IPS-18c (cell line): ENCODE measurements around the gene KCTD2.
"Not testable (repeated sequence)": the region's sequence is repeated elsewhere in the genome, so short reads cannot be mapped to it uniquely, and the experiment has no call there.

Source experiments
- H3K4me3 ChIP-seq: 2 replicates; pipeline ENCODE4 v1.7.0; 2013; ENCODE audit warnings: low read depth, mild to moderate bottlenecking, low read length, moderate library complexity; ENCODE audit not compliant: insufficient read depth
- H3K9me3 ChIP-seq: one replicate; pipeline ENCODE4 v1.6.1; 2013; ENCODE audit warnings: mild to moderate bottlenecking, low read length, moderate library complexity; ENCODE audit not compliant: control insufficient read depth, insufficient read depth

The KCTD2 gene

DNA sequence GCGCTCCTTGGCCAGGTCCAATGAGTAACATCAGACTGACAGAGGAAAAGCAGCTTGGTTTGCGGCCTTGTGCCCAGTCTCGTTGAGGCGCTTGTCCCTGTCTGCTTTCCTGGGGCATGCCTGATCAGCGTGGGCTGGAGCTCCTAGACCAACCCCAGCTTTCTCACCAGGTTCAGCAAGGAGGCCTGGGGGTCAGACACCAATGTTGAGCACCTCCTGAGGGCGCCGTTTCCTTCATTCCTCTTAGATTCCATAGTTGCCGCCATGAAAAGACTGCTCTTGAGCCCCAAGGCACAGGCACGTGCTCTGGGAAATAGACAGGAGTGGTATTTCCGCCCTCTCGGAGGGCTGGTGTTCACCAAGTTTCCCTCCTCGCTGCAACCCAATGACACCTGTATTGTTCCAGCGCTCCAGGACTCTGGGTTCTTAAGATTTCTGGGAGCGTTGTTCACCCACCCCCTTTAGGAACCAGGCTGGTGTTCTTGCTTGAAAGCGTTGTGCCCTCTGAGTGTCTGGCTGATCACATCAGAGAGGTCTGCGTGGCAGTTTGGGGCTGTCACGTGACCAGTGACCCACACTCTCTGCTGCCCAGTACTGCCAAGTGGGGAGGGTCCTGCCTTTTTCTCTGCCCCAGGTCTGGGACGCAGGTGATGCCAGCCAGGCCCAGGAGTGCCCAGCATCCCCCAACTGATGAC is 18.0 kb downstream of the KCTD2 start:
- Histone ChIP-seq H3K4me3 (no peak overlapping the region), H3K9me3 (no peaks in the 10 kb centered on the region)

DNA sequence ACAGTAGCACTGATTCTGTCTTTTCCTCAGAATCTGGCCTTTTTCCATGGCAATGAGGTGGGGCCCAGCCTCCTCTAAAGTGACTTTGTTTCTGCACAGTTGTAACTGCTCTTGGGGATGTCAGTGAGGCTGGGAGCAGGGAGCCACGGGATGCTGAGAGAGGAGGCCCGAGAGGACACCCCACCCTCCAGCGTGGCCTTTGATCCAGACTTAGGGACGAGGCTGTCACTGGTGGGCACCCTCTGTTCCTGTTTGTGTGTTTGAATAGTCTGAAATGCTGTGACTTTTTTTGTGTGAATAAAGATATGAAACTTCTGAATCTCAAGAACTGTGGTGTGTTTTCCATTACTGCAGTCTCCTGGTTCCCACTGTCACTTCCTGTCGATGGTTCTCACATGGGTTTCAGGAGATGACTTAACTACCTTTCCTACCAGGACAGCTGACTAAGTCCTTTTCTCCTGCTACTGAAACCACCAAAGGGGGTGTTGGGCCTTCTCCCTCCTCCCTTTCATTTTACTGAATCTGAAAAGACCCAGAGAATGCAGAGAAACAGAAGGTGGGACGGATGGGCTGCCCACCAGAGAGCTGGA is 18.6 kb downstream of the KCTD2 start:
- no peak overlapping the region for H3K4me3 ChIP-seq
- no peaks in the 10 kb centered on the region for H3K9me3 ChIP-seq

DNA sequence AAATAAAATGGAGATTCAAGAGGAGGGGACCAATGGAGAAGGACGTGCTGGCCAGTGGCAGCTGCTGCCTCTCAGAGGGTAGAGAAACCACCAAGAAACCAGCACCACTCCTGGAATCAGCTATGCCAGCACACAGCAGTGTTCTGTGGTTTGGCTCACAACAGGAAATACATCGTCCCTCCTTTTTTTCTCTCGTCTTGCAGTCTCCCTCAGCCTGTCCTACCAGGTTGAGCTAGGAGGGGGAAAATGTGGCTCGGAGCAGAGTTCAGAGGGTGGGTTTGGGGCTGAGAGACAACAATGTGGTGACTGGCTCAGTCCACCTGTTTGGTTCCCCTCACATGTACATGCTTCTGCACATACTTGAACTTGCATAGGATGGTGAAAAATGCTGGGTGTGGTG is 20.8 kb downstream of the KCTD2 start:
- Histone ChIP-seq H3K9me3 (no peaks in the 10 kb centered on the region), H3K4me3 (no peak overlapping the region)

DNA sequence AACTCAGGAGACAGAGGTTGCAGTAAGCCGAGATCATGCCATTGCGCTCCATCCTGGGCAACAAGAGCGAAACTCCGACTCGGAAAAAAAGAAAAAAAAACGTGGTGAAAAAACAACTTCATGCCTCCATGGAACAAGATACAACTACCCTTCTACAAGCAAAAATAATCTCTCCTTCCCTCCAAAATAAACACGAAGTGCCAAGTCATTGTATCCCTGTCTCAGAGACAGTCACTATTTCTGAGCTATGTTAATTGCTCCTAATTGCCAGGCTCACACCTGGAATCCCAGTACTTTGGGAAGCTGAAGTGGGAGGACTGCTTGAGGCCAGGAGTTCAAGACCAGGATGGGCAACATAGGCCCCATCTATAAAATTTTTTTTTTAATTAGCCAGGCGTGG is 21.7 kb downstream of the KCTD2 start:
- Histone ChIP-seq H3K9me3 (no peaks in the 10 kb centered on the region), H3K4me3 (no peak overlapping the region)

DNA sequence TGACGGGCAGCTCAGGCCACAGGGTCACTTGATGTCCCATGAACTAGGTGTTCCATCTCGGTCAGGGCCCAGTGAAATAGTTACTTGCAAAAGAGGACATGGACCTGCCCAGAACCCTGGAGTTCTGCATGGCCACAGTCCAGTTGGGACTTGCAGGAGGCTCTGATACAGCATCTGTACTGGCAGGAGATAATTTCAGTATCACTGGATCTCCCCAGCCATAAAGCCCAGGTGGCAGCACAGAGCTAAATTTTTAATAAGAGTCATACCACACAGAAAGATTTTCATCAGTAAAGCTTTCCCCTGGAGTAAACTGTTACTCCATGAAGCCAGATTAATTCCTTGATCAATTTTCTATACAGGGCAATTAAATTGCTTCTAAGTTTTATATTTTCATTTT is 22.8 kb downstream of the KCTD2 start:
- H3K4me3 ChIP-seq = no peak overlapping the region
- no peaks in the 10 kb centered on the region for H3K9me3 ChIP-seq

DNA sequence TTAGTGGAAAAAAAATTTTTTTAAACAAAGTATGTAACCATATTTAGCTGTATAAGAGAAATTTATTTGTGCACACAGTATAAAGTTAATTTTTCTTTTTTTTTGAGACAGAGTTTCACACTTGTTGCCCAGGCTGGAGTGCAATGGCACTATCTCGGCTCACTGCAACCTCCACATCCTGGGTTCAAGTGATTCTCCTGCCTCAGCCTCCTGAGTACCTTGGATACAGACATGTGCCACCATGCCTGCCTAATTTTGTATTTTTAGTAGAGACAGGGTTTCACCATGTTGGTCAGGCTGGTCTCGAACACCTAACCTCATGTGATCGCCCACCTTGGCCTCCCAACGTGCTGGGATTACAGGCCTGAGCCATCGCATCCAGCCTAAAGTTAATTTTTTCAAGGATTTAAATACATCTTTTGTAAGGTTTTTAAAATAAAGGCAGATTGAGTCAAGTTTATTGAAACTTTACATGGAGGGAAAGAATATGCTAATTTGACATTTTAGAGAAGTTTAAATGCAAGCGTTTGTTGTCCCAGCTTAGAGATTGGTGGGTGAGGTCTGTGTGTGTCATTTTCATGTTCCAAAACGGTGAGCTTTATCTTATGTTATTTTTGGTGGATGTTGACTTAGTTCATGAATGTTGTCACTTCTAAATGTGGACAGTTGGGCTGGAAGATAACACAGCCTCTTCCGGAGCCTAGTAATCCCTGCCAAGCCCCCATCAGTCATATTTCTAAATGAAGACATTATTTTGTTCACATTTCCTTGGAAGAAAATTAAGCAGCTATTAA is 24.6 kb downstream of the KCTD2 start:
- not testable (repeated sequence) for H3K9me3 ChIP-seq, H3K4me3 ChIP-seq

DNA sequence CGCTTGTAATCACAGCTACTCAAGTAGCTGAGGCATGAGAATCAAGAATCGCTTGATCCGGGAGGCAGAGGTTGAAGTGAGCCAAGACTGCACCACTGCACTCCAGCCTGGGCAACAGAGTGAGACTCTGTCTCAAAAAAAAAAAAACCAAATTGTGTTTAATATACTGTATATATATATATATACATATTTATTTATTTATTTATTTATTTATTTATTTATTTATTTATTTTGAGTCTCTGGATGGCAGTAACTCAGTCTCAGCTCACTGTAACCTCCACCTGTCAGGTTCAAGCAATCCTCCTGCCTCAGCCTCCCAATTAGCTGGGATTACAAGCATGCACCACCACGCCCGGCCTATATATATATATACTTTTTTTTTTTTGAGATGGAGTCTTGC is 25.9 kb downstream of the KCTD2 start:
- H3K9me3 ChIP-seq, H3K4me3 ChIP-seq: not testable (repeated sequence)

DNA sequence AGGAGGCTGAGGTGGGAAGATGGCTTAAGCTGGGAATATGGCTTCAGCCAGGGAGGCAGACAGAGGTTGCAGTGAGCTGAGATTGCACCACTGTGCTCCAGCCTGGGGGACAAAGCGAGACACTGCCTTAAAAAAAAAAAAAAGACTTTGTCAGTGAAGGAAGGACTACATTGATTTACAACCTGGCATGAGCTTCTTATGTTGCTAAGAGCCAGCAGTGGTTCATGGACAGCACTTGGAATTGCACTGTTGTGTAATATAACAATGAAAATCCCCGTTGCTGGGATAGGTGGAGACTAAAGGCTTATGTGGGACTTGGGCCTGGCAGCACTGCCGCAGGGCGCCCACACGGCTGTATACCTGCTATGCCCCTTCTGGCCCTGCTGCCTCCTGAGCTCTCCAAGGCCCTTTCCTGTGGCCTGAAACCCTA is 26.6 kb downstream of the KCTD2 start:
- Histone ChIP-seq H3K9me3 (no peaks in the 10 kb centered on the region), H3K4me3 (no peak overlapping the region)

DNA sequence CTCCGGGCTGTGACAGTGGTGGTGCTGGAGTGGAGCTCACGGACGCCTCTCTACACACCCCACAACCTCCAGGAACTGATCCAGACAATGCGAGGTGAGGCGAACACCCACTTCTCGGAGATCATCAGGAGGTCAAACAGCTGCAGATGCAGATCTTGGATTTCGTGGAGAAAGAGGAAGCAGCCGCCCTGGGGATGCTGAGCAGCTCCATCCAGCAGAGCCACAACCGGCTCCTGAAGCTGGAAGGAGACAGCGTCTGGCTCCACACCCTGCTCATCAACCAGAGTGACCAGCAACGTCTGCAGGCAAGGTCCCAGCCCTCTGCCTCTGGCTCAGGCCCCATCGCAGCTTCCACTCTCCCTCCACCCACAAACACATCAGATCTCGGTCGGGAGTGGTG is 27.5 kb downstream of the KCTD2 start:
- Histone ChIP-seq H3K9me3 (no peaks in the 10 kb centered on the region), H3K4me3 (no peak overlapping the region)

DNA sequence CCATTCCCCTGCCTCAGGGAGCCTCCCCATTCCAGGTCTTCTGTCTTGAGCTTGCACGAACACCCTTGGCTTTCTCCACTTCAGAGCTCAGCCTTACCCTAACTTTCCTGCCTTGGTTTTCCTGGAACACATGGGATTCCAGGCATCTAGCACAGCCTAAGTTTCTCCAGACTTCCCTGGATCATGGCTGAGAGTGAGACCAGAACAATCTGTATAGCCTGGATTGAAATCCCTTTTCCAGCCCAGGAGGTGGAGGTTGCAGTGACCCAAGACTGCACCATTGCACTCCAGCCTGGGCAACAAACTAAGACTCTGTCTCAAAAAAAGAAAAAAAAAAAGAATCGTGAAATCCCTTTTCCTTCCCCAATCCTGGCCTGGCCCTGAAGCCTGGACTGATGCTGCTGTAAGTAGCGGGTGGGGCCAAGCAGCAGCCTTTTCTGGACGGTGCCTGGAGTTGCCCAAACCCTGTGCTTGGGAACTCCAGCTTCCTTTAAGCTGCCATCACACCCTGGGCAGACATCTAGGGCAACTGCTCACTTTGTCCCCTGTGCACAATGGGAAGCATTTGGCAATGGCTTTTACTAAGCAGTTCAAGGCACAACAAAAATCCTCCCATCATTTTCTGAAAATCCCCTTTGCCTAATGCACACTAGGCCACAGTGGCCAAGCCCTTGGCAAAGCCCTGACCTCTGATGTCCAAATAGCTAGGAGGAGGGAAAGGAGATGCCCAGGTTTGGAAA is 28.7 kb downstream of the KCTD2 start:
- no peak overlapping the region for H3K4me3 ChIP-seq
- no peaks in the 10 kb centered on the region for H3K9me3 ChIP-seq

DNA sequence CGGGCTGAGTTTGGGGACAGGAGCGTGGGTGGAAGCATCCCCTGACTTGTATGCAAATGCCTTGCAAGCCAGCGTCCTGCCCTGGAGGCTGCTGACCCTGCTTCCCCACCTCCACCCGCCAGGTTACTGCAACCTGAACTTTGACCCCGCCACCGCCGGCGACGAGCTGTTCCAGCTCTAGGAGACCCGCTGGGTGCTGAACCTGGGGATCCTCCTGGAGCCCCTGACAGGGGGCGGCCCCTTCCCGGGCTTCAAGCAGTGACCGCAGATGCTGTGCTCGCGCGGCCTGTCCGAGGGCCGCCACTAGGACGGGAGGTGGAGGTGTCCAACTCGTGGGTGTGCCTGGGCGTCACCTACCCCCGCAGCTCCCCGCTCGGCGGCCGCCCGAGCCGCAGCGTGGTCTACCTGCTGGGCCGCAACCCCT is 30.1 kb downstream of the KCTD2 start:
- Histone ChIP-seq H3K4me3 (no peak overlapping the region), H3K9me3 (no peaks in the 10 kb centered on the region)

DNA sequence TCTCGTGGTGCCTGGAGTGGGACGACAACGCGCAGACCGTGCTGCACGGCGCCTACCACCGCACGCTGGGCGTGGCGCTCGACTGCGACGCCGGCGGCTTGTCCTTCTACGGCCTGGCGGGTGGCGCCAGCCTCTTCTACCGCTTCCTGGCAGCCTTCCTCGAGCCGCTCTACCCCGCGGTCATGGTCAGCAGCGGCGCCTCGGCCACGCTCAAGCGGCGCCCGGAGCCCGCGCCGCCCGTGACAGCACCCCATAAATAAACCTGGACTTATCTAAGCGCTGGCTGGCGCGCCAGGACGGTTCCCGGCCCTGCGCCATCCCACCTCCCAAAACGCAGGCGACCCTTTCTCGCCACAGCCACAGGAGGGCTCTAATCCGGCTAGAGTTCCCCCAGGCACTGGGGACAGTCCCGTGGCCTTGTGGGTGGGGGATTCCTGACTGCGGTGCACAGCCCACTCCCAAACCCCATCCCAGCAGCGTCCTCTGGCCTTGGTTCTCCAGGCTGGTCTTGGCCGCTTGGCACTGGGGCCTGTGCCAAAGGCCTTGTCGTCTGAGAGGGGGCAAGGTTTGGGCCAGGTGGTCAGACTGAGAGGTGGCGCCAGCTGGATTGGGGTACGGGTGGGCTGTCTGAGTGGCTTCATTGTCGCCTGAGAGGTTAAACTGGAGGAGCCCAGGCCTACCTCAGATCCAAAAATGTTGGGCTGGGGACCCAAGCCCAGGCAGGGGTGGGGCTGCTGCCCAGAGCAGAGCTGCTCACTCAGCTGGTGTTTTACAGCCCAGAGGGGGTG is 30.7 kb downstream of the KCTD2 start:
- H3K4me3 ChIP-seq = no peak overlapping the region; the same call in 1 of the 2 replicates
- no peaks in the 10 kb centered on the region for H3K9me3 ChIP-seq

DNA sequence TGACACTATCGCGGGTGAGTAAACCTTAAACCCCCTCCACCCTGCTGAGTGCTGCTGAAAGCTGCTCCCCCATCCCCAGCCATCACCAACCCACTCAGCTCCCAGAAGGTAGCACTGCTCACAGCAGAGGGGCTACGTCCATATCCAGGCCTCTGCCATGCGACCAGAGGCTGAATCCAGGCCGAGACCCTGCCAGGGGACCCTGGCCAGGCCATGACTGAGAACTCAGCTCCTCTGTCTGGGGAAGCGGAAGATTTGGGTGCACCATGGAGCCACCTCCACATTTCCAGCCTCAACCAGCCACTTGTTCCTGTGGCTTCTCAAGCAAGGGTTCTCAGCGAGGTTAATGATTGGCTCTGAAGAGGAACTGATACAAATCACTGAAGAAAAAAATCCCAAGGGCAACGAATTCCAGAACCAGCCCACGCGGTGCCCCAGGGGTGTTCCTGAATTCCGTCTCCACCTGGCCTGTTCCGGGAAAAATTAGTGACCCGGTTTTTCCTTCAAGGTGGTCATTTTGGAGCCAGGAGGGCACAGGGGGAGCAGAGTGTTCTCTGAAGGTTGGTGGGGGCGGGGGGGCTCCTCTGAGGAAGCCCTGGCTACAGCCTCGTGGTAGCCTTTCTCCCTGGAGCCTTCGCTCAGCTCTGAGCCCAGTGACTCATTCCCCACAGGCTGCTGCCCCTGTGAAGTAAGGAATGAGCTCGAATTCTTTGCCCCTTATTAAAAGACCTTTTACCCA is 31.4 kb downstream of the KCTD2 start:
- Histone ChIP-seq H3K9me3 (no peaks in the 10 kb centered on the region), H3K4me3 (no peak overlapping the region)

DNA sequence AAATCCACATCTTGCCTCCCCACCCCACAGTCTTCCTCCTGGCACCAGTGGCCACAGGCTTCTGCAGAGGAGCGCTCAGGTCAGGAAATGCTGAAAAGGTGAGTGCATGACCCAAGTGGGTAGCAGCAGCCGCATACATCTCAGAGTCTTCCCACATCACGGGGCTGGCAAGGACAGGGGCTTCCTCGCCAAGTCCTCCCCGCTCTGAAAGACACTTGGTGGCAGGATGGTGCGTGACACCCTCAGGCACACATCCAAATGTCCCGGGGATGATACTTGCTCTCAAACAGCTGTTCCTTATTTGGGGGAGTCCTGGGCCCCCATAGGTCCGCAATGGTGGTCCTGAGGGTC is 32.0 kb downstream of the KCTD2 start:
- H3K9me3 ChIP-seq = no peaks in the 10 kb centered on the region
- no peak overlapping the region for H3K4me3 ChIP-seq

DNA sequence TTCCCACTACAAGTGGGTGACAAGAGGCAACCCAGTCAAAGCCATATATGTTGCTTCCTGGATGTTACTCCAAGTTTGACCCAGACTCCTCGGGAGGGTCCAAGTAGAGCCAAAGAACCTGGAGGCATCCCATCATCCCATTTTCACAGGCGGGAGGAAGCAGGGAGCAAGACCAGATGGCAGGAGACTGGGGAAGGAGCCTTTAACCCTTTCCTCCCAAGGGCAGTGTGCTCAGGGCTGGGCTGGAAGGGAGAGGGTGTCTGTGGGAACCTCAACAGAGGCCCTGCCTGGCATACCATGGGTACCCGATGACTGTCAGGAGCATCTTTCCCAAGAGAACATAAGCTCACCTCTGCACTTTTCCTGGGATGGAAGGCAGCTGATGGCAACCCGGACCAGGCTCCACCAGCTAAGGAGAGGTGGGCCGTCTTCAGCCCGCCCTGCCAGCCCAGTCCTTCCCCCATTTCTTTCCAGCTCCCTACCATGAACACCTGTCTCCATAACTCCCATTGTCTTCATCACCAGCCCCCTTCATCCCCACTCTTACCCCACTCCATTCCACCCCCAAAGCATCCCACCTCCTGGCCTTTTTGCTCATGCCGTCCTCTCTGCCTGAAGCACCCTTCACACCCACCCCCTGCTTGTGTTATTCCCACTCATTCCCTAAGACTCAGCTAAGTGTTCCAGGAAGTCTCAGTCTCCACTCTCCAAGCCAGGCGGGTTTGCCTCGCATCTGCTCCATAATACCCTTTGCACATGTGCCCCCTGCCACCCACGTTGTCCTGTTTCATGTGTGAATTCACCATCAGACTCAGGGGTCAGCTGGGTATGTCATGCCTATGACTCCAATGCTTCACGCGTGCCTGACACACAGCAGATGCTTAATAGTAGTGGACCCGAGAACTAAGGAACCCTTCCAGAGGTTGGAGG is 34.9 kb downstream of the KCTD2 start:
- Histone ChIP-seq H3K4me3 (no peak overlapping the region), H3K9me3 (no peaks in the 10 kb centered on the region)

DNA sequence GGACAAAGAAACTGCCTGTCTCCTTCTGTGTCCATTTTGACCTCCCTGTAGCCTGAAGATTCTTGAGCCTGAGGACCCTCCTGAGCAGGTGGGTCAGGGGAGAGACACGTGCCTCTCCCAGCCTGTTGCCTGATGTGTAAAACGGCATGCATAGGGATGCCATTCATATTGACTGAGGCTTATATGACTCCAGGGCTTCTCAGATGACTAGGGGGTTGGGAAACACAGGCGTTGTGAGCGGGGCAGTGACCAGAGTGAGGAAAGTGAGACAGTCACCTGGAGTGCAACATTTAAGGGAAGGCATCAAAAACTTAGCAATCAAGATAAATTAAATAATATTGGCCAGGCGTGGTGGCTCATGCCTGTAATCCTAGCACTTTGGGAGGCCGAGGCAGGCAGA is 35.7 kb downstream of the KCTD2 start:
- H3K9me3 ChIP-seq = no peaks in the 10 kb centered on the region
- no peak overlapping the region for H3K4me3 ChIP-seq
